ENCODE measurements around the gene SCN4A.

Gene SCN4A

DNA sequence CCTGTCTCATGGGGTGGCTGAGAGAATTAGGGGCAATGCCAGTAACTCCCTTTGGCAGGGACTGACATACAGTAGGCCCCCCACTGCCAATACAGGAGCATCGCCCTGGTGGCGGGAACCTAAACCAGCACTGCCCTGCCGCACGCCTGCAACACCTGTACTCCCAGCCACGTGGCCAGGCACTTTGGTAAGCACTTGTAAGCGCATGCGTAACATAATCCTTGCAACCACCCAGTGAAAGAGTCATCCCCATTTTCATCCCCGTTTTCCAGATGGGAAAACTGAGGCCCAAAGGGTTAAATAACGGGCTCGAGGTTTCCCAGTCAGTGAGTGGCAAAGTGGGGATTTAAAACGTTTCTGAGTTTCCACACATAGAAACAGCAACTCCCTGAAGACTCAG is 17.5 kb downstream of the SCN4A start:
- DNase-seq, result no peak

DNA sequence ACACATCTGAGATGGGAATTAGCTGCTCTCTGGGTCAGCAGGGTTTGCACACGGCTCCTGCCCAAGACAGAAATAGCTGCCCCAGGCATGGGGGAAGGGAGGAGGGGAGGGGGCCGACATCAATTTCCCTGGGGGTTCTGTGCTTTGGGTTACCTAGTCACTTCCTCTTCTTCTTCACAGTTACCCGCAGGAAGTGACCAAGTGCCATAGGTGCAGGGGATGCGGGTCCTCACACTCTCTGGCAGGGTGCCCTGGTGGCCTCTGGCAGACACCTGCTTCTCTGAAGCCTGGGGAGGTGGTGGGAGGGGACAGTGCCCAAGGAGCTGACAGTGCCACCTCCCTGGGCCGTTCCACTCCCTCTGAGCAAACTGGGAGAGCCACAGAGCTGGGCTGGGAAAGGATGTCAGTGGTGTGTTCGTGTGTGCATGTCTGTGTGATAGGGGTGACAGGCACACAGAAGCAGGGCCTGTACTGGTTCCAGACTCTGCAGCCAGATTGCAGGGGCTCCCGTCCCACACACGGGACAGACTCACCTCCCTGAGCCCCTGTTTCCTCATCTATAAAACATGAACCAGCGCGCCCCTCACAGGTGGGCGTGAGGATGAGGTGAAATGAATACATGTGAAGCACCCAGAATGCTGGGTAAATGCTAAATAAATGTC is 18.2 kb downstream of the SCN4A start:
- DNase-seq, result peak in 2 of 5 experiments; percentile 55 to 61

DNA sequence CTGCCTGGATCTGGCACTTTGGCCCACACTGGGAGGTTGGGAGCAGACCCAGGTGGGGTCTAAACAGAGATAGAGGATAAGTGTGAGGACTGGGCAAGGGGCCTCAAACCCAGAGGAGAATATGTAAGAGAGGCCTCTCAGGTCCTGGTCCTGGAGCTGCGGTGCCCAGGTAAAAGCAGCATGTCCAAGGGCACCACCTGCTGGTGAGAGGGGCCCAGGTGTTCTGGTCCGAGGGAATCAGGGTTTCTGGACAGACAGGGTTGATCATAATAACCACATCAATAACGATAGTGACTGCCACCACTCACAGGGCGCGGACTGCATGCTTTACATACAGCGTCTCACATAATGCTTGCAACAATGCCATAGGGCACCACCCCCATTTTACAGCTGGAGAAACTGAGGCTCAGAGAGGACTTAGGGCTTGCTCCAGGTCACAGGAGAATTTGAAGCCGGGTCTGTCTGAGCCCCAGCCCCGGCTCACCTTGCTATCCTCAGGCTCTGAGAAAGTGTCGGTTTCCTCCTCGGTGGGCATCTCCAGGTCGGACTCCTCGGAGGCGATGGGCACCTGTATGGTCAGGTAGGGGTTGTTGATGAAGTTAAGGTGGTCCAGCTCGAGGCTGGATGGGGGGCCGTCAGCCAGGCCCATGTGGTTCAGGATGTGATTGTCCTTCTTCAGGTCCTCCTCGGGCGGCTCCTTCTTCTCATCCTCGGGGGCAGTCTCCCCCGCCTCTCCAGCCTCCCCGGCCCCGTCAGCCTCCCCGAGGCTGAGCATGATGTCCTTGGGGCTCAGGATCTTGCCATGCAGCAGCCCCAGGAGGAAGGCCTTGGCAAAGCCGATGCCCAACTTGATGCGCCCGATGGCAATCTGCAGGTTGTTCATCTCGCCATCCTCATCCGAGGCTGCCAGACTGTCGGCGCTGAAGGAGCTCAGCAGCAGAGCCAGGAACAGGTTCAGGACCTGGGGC is 21.5 kb downstream of the SCN4A start:
- peak in 2 of 5 experiments; percentile 20 to 31 for DNase-seq

DNA sequence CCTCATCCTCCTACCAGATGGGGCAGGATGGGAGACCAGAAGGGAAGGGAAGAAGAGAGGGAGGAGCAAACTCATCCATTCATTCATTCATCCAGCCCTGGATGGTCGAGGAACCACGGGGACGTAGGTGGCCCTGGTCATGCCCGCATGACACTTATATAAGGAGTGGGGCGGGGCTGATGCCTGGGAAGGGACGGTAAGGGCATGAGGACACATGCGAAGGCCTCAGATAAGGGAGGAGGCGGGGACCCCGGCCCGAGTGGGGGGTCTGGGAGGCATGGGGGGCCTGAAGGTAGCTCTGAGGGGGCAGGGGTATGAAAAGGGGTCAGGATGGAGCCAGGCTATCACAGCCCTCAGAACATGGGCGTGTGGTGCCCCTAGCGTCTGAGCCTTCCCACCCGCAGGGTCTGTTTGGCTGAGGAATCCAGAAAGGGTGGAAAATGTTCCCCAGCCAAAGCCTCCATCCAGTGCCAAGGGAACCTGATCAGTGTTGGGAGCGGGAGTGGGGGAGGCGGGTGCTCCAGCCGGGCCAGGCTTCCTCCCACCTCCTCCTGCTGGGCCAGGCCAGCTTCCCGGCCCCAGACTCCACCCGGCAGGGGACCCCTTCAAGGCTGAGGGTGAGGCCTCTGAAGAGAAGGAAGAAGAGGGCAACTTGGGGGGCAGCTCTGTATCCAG is 23.0 kb downstream of the SCN4A start:
- no peak for DNase-seq

DNA sequence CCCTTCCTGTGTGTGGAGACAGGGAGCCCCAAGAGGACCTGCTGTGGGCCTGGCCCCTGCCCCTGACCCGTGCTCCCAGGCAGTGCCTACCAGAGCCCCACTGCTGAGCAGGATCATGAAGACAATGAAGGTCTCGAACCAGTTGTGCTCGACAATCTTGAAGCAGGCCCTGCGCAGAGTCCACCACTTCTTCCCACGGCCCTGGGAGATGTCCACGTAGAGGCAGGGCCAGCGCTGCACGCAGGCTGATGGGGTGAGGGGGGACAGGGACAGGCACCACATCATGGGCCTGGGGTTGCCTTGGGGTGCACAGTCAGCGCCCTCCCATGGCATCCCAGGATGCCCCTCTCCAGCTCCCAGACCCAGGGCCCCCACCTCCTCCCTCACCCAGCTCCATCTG is 24.2 kb downstream of the SCN4A start:
- DNase-seq, result no peak

DNA sequence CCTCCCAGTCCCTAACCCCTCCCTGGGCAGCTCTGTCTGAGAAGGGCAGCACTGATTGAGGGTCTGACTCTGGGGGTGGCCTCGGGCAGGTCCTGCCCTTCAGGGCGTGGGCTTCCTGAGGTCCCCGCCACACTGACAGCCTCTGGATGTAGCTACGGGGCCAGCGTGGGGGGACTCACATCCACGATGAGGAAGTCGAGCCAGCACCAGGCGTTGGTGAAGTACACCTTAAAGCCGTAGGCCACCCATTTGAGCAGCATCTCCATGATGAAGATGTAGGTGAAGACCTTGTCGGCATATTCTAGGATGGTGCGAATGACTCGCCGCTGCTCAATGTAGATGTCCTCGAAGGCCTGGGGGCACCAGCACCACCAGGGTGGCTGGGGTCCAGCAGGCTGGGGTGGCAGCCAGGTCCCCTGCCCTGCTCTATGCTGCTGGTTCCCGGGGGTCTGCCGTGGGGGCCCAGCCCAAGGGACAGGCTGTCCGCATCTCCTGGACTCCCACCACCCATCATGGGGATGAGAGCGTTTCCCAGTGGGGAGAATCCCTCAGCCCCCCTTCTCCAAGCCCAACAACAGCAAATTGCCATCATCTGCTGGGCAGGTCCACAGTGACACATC is 24.9 kb downstream of the SCN4A start:
- no peak for DNase-seq

DNA sequence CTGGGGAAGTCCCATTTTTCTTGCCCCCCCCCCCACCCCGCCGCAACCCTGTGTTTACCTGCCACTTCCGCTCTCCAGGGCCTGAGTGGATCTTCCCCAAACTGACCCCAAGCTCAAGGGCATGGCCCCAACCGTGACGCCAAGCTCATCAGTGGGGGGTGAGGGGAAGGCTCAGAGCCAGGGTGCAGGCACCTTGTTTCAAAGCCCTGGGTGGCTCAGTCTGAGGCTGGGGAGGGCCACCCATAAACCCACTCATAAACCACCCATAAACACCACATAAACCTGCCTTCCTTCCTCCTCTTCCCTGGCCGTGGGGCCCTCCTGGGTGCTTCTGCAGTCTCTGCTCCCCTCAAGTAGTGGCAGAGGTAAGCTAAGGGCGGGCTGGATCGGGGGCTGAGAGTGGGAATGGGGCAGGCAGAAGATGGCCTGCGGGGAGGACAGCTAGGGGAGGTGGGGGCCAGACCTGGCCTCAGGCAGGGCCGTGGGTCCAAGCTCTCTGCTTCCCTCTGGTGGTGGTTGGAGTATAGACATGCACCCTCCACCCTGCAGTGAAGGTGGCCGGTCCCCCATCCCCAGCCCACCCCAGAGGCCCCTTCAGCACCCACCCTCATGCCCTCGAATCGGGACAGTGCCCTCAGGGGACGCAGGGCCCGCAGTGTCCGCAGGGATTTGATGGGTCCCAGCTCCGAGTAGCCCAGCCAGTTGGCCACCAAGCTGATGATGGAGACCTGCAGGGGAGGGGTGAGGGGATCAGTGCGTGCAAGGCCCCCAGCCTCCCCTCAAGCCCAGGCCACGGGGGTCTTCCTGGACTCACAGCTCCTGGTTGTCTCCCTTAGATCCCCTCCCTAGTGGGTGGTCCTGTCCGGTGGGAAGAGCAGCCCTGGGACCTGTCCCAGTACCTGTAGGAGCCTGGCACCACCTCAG is 26.0 kb downstream of the SCN4A start:
- peak in 4 of 5 experiments; percentile 24 to 79 (median 52) for DNase-seq

DNA sequence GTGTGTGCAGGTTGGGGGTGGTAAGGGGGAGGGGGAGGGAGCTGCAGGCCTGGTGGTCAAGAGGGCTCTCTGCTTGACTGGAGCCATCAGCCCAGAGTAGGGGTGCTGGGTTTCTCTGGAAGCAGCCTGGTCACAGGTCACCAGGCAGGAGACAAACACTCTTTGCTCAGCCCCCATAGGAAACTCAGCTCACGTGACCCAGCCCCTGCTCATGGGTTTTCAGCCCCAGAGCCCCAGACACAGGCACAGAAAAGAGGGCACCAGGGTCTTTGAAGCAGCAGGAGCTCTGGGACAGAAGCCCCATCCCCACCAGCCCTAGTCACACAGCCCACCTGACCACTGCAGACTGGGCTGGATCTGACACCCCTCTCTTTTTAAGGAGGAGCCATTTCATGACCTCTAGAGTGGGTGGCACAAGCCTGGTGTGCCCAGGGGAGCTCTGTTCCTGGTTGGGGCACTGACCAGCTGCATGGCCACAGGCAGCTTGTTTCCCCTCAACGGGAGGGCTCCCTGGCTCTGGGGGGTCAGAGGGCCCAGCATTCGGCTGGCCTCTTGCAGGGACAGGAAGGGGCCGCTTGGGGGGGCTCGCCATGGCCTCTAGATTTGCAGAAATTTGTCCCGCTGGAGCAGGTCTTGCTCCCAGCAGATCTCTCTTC is 26.8 kb downstream of the SCN4A start:
- no peak for DNase-seq

DNA sequence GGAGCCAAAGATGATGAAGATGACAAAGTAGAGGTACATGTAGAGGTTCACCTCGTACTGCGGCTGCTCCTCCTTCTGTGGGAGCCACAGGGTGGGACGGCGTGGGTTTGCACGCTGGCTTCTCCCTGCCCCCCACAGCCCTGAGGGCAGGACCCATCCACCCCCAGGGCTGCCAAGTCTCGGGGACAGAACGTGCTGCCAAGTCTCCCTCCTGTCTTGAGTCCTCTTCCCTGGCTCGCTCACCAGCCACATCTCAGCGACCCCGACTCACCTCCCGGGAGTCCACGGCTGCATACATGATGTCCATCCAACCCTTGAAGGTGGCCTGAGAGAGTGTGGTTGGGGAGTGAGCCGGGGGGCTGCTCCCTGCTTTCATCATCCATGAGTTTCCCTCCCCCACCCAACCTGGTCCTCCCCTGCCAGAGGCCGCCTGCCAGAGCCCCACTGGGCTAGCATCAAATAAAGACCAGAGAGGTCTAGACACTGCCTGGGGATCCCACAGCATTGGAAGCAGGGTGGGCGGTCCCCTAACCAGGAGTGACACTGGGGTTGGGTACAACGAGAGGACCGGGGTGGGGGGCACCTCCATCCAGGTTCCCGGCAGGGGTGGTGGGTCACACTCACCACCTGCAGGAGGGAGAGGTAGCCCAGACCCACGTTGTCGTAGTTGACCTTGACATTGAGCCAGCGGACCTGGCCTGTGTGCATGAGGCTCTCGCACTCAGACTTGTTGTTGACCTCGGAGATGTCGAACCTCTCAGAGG is 27.8 kb downstream of the SCN4A start:
- no peak for DNase-seq

DNA sequence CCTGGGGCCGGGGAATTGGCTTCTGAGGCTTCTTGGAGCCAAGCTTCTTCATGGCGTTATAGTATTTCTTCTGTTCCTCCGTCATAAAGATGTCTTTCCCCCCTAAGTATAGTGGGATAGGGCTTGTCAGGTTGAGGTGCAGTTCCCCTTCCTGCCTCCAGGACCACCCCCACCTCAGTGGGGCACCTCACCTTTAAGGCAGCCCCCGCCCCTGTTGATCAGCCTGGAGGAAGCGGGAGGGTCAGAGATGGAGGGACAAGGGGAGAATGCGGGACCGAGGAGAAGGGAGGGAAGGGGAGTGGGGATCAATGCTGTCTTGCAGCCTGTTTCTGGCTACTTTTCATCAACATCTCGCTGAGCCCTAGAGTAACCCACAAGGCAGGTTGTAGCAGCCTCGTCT is 29.0 kb downstream of the SCN4A start:
- DNase-seq, result no peak

DNA sequence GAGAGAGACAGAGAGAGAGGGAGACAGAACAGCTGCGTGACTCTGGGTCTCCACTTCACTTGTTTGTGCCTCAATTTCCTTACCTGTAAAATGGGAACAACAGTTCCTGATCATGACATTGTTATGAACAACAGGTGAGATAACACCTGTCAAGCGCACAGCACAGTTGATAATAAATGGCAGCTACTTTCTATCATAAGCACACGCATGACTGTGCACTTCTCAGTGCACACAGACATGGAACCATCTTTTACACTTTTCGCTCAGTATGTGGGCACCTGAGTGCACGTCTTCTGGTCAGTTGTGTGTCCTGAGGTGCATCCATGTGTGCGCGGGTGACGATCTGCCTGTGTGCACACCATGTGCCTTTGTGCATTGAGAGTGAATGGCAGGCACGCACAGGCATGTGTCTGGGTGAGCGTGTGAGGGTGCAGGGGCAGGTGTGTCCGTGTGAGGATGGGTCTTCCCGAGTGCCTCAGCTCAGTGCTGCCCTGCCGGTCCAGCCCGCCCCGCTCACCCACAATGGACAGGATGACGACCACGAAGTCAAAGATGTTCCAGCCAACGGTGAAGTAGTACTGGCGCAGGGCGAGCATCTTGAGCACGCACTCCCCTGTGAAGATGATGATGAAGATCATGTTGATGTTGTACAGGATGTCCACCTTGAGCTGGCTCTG is 30.3 kb downstream of the SCN4A start:
- DNase-seq, result no peak

DNA sequence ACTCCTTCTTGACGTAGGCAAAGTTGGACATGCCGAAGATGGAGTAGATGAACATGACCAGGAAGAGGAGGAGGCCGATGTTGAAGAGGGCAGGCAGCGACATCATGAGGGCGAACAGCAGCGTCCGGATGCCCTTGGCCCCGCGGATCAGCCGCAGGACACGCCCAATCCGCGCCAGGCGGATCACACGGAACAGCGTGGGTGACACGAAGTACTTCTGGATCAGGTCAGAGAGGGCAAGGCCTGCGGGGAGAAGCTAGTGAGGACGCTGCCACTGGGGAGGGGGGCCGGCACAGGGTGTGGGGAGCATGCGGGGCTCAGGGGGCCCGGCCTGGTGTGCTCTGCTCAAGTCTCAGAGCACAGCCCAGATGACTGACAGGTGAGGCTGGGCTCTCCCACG is 31.0 kb downstream of the SCN4A start:
- no peak for DNase-seq

DNA sequence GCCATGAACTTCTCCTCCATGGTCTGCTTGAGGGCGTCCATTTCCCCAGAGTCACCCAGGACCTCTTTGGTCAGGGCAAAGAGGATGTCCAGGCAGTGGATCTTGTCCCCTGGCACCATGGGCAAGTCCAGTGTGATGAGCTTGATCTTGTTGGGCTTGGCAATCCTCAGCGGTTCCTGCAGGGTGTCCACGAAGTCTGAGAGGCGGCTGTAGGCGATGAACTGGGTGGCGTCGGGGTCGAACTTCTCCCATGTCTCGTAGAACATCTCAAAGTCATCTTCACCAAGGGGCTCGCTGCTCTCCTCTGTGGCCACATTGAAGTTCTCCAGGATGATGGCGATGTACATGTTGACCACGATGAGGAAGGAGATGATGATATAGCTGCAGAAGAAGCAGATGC is 31.6 kb downstream of the SCN4A start:
- no peak for DNase-seq

DNA sequence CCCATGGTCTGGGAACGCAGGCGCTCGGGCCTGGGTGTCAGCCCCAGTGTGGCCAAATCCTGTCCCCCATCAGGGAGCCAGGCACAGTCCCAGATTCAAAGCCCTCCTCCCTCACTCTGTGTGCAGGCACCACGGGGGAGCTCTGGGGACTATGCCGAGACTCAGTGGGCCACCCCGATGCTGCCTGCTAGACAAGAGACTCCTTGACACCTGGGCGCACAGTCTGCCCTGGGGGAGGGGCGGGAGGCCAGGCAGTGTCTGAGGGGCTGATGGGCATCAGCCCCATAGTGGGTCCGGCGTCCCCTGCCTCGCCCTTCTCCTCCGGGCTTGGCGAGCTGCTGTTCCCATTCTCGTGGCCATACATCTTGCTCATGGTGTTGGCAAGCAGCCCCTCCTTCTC is 32.1 kb downstream of the SCN4A start:
- no peak for DNase-seq

DNA sequence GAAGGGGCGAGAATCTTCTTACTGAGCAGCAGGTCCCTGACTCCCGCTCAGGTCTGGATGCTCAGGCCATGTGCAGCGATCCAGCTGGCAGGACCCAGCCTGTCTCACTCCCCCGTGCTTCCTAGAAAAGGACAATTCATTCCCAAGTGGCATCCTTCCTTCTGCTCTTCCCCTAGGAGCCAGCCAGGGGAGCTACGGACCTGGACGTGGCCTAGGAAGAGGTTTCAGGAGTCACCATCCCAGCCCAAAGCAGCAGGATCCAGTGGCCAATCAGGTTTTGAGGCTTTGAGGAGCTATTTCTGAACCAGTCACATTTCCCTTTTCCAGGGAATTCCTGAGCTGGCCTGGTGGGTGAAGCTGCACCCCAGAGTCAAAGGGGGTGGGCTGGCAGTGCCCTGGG is 32.8 kb downstream of the SCN4A start:
- no peak for DNase-seq

DNA sequence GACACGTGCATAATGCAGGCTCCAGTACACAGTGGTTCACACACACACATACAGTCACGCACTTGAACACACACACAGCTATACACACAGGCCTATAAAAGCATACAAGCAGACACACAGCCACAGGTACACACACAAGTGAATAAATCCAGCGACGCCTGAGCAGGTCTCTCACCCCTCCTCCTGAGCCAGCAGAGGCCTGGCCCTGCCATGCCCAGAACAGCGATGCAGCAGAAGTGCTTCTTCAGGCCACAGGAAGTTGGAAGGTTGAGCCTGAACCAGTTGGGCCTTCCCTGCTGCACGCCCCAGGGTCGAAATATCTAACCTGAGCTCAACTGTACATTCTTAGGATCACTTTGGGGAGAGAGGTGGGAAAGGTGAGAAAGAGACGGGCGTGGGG is 33.3 kb downstream of the SCN4A start:
- DNase-seq, result no peak

DNA sequence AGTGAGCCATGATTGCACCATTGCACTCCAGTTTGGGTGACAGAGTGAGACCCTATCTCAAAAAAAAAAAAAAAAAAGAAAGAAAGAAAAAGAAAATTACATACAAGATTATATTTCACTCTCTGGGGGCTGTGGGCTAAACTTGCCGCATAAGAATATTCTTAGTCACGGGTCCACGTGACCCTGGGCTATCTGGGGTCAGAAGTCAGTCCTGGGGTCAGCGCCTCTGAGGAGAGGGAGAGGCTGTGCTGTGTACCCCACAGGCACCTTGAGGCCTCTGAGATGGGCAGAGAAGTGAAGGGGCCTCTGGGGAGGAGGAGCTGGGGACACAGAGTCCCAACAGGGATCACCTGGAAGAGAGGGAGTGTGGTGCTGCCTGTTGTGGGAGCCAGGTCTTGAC is 34.8 kb downstream of the SCN4A start:
- no peak for DNase-seq

DNA sequence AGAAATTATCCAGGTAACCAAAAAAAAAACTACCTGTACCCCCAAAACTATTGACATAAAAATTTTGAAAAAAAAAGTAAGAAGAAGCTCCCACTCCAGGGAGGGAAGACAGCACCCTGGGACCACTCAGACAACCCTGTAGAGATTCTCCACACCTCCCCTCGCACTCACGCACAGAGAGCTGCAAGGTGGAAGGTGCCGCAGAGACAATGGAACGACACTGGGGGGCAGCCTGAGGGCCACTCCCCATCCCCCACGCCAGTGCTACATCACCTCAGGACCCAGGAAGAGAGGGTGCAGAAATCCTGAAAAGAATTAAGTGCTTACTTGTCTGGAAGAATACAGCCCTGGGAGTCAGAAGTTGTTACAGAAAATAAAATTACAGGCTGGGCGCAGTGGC is 35.4 kb downstream of the SCN4A start:
- DNase-seq, result no peak

DNA sequence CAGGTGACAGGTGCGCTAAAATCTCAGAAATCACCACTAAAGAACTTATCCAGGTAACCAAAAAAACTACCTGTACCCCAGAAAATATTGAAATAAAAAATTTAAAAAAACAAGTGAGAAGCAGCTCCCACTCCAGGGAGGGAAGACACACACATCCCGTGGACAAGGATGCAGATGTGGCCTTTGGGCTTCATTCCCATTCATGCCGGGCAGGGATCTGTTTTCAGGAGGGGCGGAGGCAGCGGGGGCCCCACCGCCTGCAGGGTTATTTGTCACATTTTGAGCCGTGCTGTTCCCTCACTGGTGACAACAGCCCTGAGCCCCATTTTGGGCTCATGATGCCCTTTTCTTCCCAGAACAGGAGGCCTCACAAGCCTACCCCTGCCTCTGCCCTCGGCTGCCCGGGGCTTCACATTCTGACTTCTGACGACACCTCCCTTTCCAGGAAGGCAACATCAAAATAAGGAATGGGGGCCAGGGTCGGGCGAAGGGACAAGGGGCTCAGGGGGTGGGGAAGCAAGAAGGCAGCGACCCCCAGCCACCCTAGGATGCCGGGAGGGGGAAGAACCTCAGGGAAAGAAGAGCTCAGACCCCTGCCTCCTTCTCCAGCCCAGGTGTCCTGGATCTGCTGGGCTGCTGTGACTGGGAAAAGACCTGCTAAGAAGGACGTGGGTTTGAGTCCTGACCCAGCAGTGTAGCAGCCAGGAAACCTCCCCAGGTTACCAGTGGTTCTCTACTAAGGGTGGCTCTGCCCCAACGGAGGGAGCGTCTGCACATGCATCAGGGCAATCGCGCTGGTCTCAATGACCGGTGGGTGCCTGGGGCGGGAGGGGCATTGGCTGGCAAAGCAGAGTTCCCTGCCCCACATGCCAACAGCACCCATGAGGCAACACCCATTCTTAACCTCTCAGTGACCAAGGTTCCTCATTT is 38.3 kb downstream of the SCN4A start:
- no peak for DNase-seq

Data from T-helper 2 cell (primary cell).